HL-60 (cell line): ENCODE results near the gene DENND1A.

ENCODE experiments used
- CTCF ChIP-seq: IDR thresholded peaks from one replicate; pipeline ENCODE4 v1.5.1; 2011; ENCODE audit warnings: low read length, control low read depth, inconsistent platforms; ENCODE audit not compliant: insufficient read depth
- GABPA ChIP-seq: IDR thresholded peaks from 2 replicates; pipeline ENCODE4 v1.6.1; 2012; ENCODE audit warnings: low read depth
- POLR2AphosphoS5 ChIP-seq: IDR thresholded peaks from 2 replicates; pipeline ENCODE4 v1.6.1; 2012; ENCODE audit warnings: low read depth
- REST ChIP-seq: IDR thresholded peaks from 2 replicates; pipeline ENCODE4 v1.6.1; 2012; ENCODE audit warnings: low read depth; ENCODE audit not compliant: insufficient replicate concordance
- SPI1 ChIP-seq: IDR thresholded peaks from 2 replicates; pipeline ENCODE4 v1.6.1; 2012; ENCODE audit warnings: low read depth, mild to moderate bottlenecking, borderline replicate concordance

- TF ChIP-seq CTCF (no peak), GABPA (no peak), REST (no peak), POLR2AphosphoS5 (no peak), SPI1 (no peak)
These were observed 550.8 kb downstream of the DENND1A start for GRCh38 chr9:123378956-123379660.
